ENCODE data around the gene STARD3.

STARD3 gene

GRCh38 chr17:39639043-39639442 is 2.1 kb downstream of the STARD3 start:
- DNase-seq (ENCODE audit: low read depth), result no peak

DNA sequence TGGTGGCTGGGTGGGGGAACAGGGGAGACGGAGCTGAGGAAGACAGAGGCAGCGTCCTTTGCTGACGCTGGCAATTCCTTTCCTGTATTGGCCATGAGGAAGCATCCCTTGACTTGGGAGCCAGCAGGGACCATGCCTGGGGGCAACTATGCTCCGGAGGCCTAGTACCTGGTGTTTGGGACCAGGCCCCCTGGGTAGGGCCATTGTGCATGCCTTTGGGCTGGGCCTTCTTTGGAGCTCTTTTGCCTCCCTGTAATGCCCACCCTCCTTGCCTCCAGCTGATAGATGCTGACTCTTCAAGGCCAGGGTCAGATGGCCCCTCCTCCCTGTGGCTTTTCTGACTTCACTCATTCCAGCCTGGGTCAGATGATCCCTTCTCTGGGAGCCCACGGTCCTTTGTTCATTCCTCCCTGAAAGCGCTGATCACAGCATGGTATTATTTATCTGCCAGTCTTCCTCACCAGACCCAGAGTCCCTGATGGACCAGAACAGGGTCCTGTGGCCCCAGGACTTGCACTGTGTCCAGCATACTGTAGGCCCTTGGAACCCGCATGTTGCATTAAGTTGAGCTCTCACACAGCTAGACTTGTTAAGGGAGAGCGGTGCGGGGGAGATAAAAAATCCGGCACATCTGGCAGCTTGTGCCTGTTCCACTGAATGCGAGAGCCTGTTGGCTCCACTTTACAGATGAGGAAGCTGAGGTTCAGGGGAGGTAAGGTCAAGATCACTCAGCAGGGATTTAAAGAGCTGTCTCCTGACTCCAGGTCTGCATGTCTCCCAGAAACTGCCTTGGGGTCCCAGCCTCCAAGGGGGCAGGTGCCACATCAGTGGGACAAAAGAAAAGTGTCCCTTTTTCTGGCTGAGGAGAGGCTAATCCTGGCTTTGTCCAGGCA is 2.9 kb downstream of the STARD3 start:
- peak; percentile 31 for DNase-seq (ENCODE audit: low read depth)

DNA sequence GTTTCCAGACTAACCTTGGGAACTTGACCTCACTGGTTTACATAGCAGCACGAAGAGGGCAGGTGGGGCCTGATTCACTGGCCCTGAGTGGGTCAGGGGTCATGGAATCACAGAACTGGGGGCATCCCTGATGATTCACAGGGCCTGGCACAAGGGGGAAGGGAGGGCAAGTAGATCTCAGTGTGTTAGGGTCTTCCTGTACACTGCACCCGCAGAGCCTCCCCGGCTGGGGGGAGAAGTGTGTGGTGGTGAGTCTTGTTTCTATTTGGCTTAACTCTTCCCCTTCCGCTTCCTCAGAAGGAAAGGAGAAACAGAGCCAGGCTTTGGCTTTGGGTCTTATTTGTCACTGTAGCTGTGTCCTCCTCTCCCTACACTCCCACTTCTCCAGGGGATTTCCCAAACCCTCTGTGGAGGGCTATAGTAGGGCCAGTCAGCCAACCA is 3.7 kb downstream of the STARD3 start:
- DNase-seq (ENCODE audit: low read depth), result no peak

DNA sequence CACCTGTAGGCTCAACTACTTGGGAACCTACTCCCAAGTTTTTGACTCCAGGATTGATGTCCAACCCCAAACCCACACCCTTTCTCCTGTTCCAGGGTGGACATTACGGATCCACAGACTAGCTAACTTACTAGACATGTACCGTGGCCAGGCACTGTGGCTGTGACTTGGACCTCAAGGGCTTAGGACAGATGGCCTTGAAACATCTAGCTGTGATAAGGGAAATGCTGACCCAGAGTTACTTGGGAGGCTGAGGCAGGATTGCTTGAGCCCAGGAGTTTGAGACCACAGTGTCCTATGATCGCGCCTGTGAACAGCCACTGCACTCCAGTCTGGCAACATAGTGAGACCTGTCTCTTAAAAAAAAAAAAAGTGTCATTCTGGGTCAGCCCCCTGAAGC is 4.2 kb downstream of the STARD3 start:
- DNase-seq (ENCODE audit: low read depth), result no peak

DNA sequence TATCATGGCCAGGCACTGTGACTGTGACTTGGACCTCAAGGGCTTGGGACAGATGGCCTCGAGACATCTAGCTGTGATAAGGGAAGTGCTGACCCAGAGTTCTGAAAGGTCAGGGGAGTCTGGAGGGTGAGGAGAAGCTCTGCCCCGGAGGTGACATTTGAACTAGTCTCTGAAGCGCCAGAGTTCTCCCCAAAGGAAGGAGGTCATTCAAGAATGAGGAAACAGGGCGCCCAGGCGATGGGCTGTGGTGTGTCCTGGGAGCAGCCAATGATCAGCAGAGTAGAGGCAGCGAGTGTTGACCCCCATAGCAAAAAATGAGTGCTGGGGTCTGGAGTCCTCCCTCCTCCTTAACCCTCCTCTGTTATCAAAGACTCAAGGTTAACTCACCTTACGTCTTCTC is 4.9 kb downstream of the STARD3 start:
- DNase-seq (ENCODE audit: low read depth), result no peak

DNA sequence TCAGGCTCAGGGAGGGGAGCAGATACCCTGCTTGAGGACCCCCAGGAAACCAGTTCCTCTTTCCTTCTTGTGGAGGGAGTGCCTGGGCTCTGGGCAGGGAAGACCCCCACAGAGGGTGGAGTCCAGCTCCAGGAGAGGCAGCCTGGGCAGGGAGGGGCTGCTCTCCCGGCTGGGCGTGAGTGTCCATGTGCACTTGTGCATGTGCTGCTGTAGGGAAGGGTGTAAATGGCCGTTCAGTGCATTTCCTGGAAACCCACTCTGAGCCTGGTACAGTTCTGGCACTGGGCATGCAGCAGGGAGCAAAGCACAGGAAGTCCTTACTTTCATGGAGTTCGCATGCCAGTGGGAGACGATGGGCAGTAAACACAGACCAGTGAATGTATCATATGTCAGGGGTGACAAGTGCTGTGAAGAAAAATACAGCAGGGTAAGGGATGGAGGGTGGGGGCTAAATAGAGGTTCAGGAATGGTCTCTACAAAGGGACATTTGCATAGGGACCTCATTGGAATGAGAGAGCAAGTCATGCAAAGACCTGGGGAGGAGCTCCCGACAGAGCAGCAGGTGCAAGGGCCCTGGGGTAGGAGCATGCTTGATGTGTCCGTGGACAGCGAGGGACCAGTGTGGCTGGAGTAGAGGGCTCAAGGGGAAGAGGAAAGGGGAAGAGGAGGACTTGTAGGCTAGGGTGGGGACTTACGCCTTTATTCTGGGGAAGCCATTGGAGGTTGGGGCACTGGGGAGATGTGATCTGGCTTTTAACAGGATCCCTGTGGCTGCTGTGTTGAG is 5.5 kb downstream of the STARD3 start:
- no peak for DNase-seq (ENCODE audit: low read depth)

GRCh38 chr17:39643271-39643670 is 6.3 kb downstream of the STARD3 start:
- peak; percentile 36 for DNase-seq (ENCODE audit: low read depth)

GRCh38 chr17:39647256-39647655 is 10.3 kb downstream of the STARD3 start:
- no peak for DNase-seq (ENCODE audit: low read depth)

DNA sequence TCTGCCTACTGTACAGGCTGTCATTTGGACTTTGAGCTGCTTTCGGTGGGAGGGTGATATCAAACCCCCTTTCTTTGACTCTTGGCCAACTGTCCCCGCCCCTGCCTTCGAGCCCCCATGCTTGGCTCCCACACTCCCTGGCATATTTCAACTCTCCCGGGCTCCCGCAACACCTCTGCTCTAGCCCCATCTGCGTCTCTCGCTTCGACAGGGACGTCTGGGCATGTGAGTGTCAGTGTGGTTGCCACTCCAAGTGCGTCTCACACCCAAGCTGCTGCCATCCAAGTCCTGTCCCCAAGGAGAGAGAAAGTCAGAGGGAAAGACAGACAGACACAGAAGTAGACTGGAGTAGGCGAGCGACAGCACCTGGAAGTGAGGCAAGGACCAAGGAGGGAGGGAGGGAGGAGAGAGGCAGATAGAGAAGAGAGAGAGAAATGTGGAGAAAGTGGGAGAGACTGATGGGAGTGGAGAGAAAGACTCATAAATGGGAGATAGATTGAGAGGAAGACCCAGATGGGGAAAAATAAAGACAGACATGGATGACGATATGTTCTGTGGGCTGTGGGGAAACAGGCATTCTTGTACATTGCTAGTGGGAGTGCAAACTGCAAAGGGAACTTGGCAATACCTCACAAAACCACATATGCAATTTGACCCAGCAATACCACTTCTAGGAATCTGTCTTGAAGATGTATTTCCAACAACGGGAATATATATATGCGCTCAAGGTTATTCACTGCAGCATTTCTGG is 11.8 kb downstream of the STARD3 start:
- peak; percentile 74 for DNase-seq (ENCODE audit: low read depth)

- no peak for DNase-seq (ENCODE audit: low read depth)
These were observed 13.2 kb downstream of the STARD3 start for GRCh38 chr17:39650121-39650579.

DNA sequence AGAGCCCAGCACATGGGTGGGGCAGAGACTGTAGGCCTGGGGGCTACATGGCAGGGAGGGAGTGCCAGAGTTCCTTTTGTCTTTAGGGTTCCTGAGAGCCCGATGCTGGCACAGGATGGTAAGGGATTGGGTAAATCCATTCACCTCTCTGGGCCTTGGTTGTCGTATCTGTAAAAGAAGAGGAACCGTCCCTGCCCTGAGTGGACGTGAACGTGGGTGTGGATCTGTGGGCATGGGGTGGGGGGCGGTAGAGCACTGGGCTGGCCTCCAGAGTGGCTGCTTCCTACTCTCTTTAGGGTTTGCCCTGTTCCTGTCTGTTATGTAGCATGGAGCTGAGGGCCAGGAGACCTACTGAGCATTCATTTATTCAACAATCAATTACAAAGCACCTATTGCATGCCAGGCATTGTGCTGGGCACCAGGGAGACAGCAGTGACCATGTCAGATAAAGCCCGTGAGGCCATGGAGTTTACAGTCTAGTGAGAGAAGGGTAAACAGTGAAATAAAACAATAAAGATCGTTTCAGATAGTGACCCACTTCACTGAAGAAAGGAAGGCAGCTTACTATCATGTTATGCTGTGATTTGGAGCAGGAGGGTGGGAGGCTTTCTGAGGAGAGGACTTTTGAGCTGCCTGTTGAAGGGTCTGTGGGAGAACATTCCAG is 15.1 kb downstream of the STARD3 start:
- DNase-seq (ENCODE audit: low read depth), result no peak

- DNase-seq (ENCODE audit: low read depth), result no peak
These were observed 15.8 kb downstream of the STARD3 start for GRCh38 chr17:39652587-39653315.

GRCh38 chr17:39653316-39653661 is 16.3 kb downstream of the STARD3 start:
- no peak for DNase-seq (ENCODE audit: low read depth)

GRCh38 chr17:39653662-39654331 is 16.9 kb downstream of the STARD3 start:
- peak; percentile 29 for DNase-seq (ENCODE audit: low read depth)

GRCh38 chr17:39655105-39655504 is 18.2 kb downstream of the STARD3 start:
- no peak for DNase-seq (ENCODE audit: low read depth)

- DNase-seq (ENCODE audit: low read depth), result no peak
These were observed 21.4 kb downstream of the STARD3 start for GRCh38 chr17:39658346-39658745.

DNA sequence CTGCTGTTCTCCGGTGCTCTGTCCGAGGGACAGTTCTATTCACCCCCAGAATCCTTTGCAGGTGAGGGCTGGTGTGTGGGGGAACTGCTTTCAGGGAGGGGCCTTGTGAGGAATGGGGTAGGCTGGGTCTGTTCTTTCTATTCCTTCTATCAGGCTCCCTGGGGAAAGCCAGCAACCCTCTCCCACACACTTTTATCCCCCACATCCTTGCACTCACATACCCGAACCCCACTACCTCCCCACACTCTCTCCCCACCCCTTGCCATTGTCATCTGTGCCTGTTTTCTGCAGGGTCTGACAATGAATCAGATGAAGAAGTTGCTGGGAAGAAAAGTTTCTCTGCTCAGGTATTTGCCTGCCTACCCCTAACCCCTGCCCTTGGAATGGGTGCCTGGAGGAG is 21.8 kb downstream of the STARD3 start:
- DNase-seq (ENCODE audit: low read depth), result no peak

DNA sequence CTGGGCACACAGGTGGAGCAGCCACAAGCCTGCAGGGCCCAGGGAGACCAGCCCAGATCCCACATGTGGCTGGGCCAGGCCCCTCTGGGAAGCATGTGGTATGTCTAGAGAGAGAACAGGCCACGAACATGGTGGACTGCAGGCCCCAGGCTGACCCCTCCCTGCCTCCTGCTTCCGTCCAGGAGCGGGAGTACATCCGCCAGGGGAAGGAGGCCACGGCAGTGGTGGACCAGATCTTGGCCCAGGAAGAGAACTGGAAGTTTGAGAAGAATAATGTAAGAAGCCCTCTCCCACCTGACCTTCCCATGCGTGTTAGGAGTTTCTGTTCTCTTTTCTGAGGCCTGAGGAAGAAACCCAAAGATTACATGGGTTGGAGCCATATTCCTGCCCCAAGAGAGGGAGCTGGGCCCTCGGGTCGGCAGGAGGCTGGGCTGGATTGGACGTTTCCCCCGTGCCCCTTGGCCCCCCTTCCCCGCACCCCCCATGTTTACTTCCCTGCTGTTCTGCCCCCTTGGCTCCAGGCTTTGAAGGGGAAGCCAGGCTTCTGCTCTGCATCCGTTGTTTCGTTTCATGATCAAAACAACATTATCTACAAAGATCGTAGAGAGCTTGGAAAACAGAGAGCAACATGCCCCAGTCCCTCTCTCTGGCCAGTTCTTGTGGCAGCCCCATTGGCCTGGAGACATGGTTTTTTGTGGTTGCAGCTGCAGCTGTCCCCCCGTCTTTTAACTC is 22.5 kb downstream of the STARD3 start:
- DNase-seq (ENCODE audit: low read depth), result no peak

DNA sequence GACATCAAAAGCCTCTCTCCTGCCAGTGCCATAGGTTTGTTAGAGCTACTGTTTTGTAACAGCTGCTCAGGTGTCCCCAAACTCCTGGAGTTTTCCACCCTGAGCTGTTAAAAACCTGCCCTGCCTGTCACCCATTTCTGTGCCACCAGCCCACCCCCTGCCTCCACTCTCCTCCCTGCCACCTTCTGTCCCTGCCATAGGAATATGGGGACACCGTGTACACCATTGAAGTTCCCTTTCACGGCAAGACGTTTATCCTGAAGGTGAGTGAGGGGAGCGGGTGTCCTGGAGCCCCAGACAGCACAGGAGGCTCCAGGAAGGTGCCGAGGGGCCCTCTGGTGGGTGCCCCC is 23.0 kb downstream of the STARD3 start:
- DNase-seq (ENCODE audit: low read depth), result no peak

Data from iris pigment epithelial cell (primary cell).